Measurements from ENCODE around the gene PAPSS1.

DNA sequence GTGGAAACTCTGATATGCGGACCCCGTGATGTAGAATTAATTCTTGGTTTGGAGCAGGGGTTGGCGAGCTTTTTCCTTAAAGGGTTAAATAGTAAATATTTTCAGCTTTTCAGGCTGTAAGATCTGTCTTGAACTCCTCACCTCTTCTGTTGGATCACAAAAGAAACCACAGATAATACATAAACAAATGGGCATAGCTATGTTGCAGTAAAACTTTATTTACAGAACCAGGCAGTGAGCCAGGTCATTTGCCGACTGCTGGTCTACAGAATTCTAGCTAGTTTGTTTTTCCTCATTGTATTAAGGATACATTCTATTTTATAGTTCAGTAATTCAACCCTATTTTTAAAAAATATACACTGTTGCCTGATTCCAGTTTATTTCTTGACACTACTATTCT, 116.6 kb downstream of the PAPSS1 start:
- TF ChIP-seq TAF1 (IDR thresholded peaks at IDR 0.05; ENCODE audit: low read depth, low read length) (no peak), POLR2A (IDR thresholded peaks at IDR 0.05; ENCODE audit: low read depth, low read length) (no peak), POLR2AphosphoS5 (IDR thresholded peaks at IDR 0.05; ENCODE audit: low read depth, low read length) (no peak), PAX5 (IDR thresholded peaks at IDR 0.05; ENCODE audit: insufficient read depth, low read length, severe bottlenecking) (no peak), SPI1 (IDR thresholded peaks at IDR 0.05; ENCODE audit: low read depth, low read length) (no peak), POU2F2 (IDR thresholded peaks at IDR 0.05; ENCODE audit: low read depth, low read length) (no peak)
